A673 (cell line): Measurements from ENCODE around the gene PACS1. TPM values are rescaled to one million over a fixed set of nuclear protein-coding genes. Genes with fewer than 3 reads are reported as not detected.

ENCODE experiments used
- BruUV-seq: library from RNA; stranded (reverse); fragments of 400-500 nt; replicated peaks from 2 replicates; lab custom pipeline; 2021; lab: Mats Ljungman, UMichigan
- CTCF ChIA-PET: fragments of 300-600 bp; sonication (Branson Sonifier 250); formaldehyde crosslinking; loops from one replicate; lab custom pipeline; 2022; ENCODE audit warnings: antibody characterized with exemption; lab: Charles Lee
- POLR2A ChIA-PET: fragments of 300-600 bp; sonication (Branson Sonifier 250); formaldehyde crosslinking; loops from one replicate; lab custom pipeline; 2022; ENCODE audit warnings: antibody characterized with exemption; ENCODE audit not compliant: low non-redundant PET; lab: Charles Lee
- DNase-seq: peaks from one replicate; pipeline ENCODE4 v3.0.0-alpha.2; 2015; ENCODE audit warnings: low spot score
- H3K27ac ChIP-seq: fragments of 200-600 bp; sonication (generic); 2 replicates; pipeline ENCODE4 v1.5.1; 2016; ENCODE audit warnings: mixed run types, low read depth, mild to moderate bottlenecking, mixed read lengths, antibody characterized with exemption, low read length; ENCODE audit not compliant: poor library complexity, severe bottlenecking
- H3K27me3 ChIP-seq: fragments of 200-600 bp; sonication (generic); replicated peaks from 2 replicates; pipeline ENCODE4 v1.6.1; 2017; ENCODE audit warnings: mixed run types, low read depth, mild to moderate bottlenecking, mixed read lengths, antibody characterized with exemption, low read length; ENCODE audit not compliant: insufficient read depth, poor library complexity
- H3K36me3 ChIP-seq: fragments of 200-600 bp; sonication (generic); 2 replicates; pipeline ENCODE4 v1.6.1; 2016; ENCODE audit warnings: mixed run types, mild to moderate bottlenecking, mixed read lengths, antibody characterized with exemption, low read length; ENCODE audit not compliant: insufficient read depth, poor library complexity, severe bottlenecking
- H3K4me1 ChIP-seq: fragments of 200-600 bp; sonication (generic); 2 replicates; pipeline ENCODE4 v1.6.1; 2017; ENCODE audit warnings: mixed run types, mild to moderate bottlenecking, mixed read lengths, antibody characterized with exemption, low read length; ENCODE audit not compliant: insufficient read depth, poor library complexity, severe bottlenecking
- H3K4me3 ChIP-seq: fragments of 200-600 bp; sonication (generic); 2 replicates; pipeline ENCODE4 v1.5.1; 2016; ENCODE audit warnings: low read depth, mixed run types, mild to moderate bottlenecking, mixed read lengths, low read length; ENCODE audit not compliant: poor library complexity, severe bottlenecking
- H3K9me3 ChIP-seq: fragments of 200-600 bp; sonication (generic); 2 replicates; pipeline ENCODE4 v1.6.1; 2016; ENCODE audit warnings: mixed run types, low read depth, mild to moderate bottlenecking, mixed read lengths, antibody characterized with exemption, low read length; ENCODE audit not compliant: poor library complexity, severe bottlenecking
- CTCF ChIP-seq: fragments of 300-800, 200-600 bp; sonication (generic); conservative IDR thresholded peaks from 2 replicates; pipeline ENCODE4 v1.5.1; 2017; ENCODE audit warnings: low read depth, mild to moderate bottlenecking, antibody characterized with exemption, low read length, moderate library complexity, mixed read lengths
- EZH2 ChIP-seq: fragments of 200-600 bp; sonication (generic); IDR thresholded peaks from 2 replicates; pipeline ENCODE4 v1.6.1; 2017; ENCODE audit warnings: borderline replicate concordance, low read depth, mild to moderate bottlenecking, mixed read lengths, antibody characterized with exemption, low read length; ENCODE audit not compliant: poor library complexity, severe bottlenecking
- intact Hi-C: fragments of 100-400 bp; cut with micrococcal nuclease; formaldehyde crosslinking; loops from one replicate; pipeline ENCODE4 v1.10.0; 2022; ENCODE audit not compliant: unreplicated experiment
- total RNA-seq: library from RNA; stranded (reverse); gene quantifications from 2 replicates; pipeline ENCODE4 v1.2.3, GENCODE V29; 2021

Gene PACS1
- total RNA-seq, 1 experiment from 2014 or later = 75.7 TPM

- ChIA-PET CTCF (interaction anchor here (0.8 kb wide), 1 partner anchor 8 kb away, joined by 4 read pairs; no protein-coding TSS in a partner anchor), POLR2A (no interaction called here)
- peak overlapping the region; percentile 99 for H3K4me3 ChIP-seq
- no peaks in the 10 kb centered on the region for H3K27me3 ChIP-seq
- no peak for DNase-seq
- peaks cover 44% of the 10 kb centered on the region for H3K36me3 ChIP-seq
- peak; percentile 44 for TF ChIP-seq CTCF
- TF ChIP-seq EZH2 = no peak
- intact Hi-C loops = loop anchor here (1.0 kb wide), 1 partner anchor 36 kb away; no protein-coding TSS in a partner anchor
- peaks cover 12% of the 10 kb centered on the region for H3K4me1 ChIP-seq
- no TSS peak for BruUV-seq
- peak overlapping the region; percentile 73 for H3K27ac ChIP-seq
- H3K9me3 ChIP-seq = no peaks in the 10 kb centered on the region
Observed at GRCh38 chr11:66258473-66258893, 188.4 kb downstream of the PACS1 start.

- TF ChIP-seq EZH2 = no peak
- no peak for TF ChIP-seq CTCF
- POLR2A ChIA-PET = no interaction called here
Observed at GRCh38 chr11:66259225-66259624, 189.2 kb downstream of the PACS1 start.

GRCh38 chr11:66259956-66260355 lies 189.9 kb downstream of the PACS1 start:
- Histone ChIP-seq H3K9me3 (no peaks in the 10 kb centered on the region), H3K36me3 (peaks cover 44% of the 10 kb centered on the region), H3K4me1 (peaks cover 12% of the 10 kb centered on the region), H3K27ac (no peak overlapping the region), H3K4me3 (no peak overlapping the region), H3K27me3 (no peaks in the 10 kb centered on the region)
- TF ChIP-seq CTCF = no peak
- no peak for TF ChIP-seq EZH2
- BruUV-seq = no TSS peak
- ChIA-PET POLR2A (no interaction called here), CTCF (interaction anchor here (0.6 to 1.0 kb wide), 2 partner anchors 20 to 1210 kb away, joined by 3 to 5 read pairs; no protein-coding TSS in a partner anchor)
- no peak for DNase-seq
- intact Hi-C loops = no loop called here

More at GRCh38 chr11:66259225-66259624, 189.2 kb downstream of the PACS1 start:
- intact Hi-C loops = no loop called here
- peak overlapping the region; percentile 99 for H3K4me3 ChIP-seq
- peaks cover 44% of the 10 kb centered on the region for H3K36me3 ChIP-seq
- peaks cover 12% of the 10 kb centered on the region for H3K4me1 ChIP-seq
- no peak for DNase-seq
- H3K9me3 ChIP-seq = no peaks in the 10 kb centered on the region
- H3K27ac ChIP-seq = no peak overlapping the region
- H3K27me3 ChIP-seq = no peaks in the 10 kb centered on the region
- TSS peak; percentile 40 for BruUV-seq
- CTCF ChIA-PET = interaction anchor here (1.0 kb wide), 1 partner anchor 21 kb away, joined by 3 read pairs; no protein-coding TSS in a partner anchor
